DOHH2 (cell line): ENCODE measurements around the gene IL1RN.

ENCODE experiments used
- CTCF ChIP-seq: fragments of 200-600 bp; sonication (generic); IDR thresholded peaks from one replicate; pipeline ENCODE4 v1.5.1; 2014; ENCODE audit warnings: antibody characterized with exemption, mild to moderate bottlenecking, low read depth, low read length; ENCODE audit not compliant: poor library complexity, severe bottlenecking
- EZH2phosphoT487 ChIP-seq: fragments of 200-600 bp; sonication (generic); IDR thresholded peaks from 2 replicates; pipeline ENCODE4 v1.6.1; 2017; ENCODE audit warnings: borderline replicate concordance, mild to moderate bottlenecking, antibody characterized with exemption, low read length, moderate library complexity, mixed read lengths

DNA sequence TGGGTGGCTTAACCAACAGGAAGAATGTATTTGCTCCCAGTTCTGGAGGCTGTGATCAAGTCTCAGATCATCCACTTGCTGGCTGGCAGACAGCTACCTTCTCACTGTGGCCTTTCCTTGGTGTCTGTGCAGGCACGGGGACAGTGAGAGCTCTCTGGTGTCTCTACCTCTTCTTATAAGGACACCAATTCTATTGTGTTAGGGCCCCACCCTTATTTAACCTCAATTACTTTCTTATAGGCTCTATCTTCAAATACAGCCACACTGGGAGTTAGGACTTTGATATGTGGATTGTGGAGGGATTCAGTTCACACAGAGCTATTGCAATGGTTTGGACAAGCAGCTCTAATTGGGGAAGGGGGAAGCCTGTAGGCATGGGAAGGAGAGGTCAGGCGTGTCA lies 25.3 kb upstream of the IL1RN start:
- TF ChIP-seq CTCF = no peak
- no peak for TF ChIP-seq EZH2phosphoT487
